IPS-15b (cell line): ENCODE measurements around the gene KRT16.
A peak's percentile ranks its signal among the peaks of the same experiment; 100 is the strongest.
"Not testable (repeated sequence)": the region's sequence is repeated elsewhere in the genome, so short reads cannot be mapped to it uniquely, and the experiment has no call there.

Experiments used
- H3K27me3 ChIP-seq: one replicate; pipeline ENCODE4 v1.6.1; 2013; ENCODE audit warnings: low read length; ENCODE audit not compliant: control insufficient read depth, insufficient read depth
- H3K36me3 ChIP-seq: one replicate; pipeline ENCODE4 v1.6.1; 2013; ENCODE audit warnings: low read length; ENCODE audit not compliant: control insufficient read depth, insufficient read depth
- H3K4me1 ChIP-seq: one replicate; pipeline ENCODE4 v1.6.1; 2013; ENCODE audit warnings: mild to moderate bottlenecking, low read length; ENCODE audit not compliant: control insufficient read depth, insufficient read depth
- H3K4me3 ChIP-seq: one replicate; pipeline ENCODE4 v1.5.1; 2013; ENCODE audit warnings: low read depth, low read length
- H3K9ac ChIP-seq: one replicate; pipeline ENCODE4 v1.6.1; 2013; ENCODE audit warnings: low read depth, mild to moderate bottlenecking, low read length
- H3K9me3 ChIP-seq: one replicate; pipeline ENCODE4 v1.6.1; 2013; ENCODE audit warnings: mild to moderate bottlenecking, low read length; ENCODE audit not compliant: control insufficient read depth, insufficient read depth

KRT16 gene

GRCh38 chr17:41612376-41613160, at the start of gene KRT16:
Gene KRT16 (minus strand): TSS chr17:41612767. CDS start chr17:41612688, 79 bp downstream.
- not testable (repeated sequence) for H3K4me1 ChIP-seq, H3K27me3 ChIP-seq, H3K9me3 ChIP-seq, H3K4me3 ChIP-seq, H3K36me3 ChIP-seq, H3K9ac ChIP-seq

GRCh38 chr17:41660221-41660711, 47.7 kb upstream of the KRT16 start:
- H3K36me3 ChIP-seq = no peaks in the 10 kb centered on the region
- peaks cover 8% of the 10 kb centered on the region for H3K27me3 ChIP-seq
- no peak overlapping the region for H3K4me3 ChIP-seq
- no peaks in the 10 kb centered on the region for H3K9me3 ChIP-seq
- peaks cover 2% of the 10 kb centered on the region for H3K4me1 ChIP-seq
- no peak overlapping the region for H3K9ac ChIP-seq

- Histone ChIP-seq H3K9me3 (no peaks in the 10 kb centered on the region), H3K9ac (no peak overlapping the region), H3K36me3 (no peaks in the 10 kb centered on the region), H3K4me3 (no peak overlapping the region), H3K27me3 (peaks cover 8% of the 10 kb centered on the region), H3K4me1 (no peaks in the 10 kb centered on the region)
Observed at GRCh38 chr17:41659427-41660212, 47.1 kb upstream of the KRT16 start.

DNA sequence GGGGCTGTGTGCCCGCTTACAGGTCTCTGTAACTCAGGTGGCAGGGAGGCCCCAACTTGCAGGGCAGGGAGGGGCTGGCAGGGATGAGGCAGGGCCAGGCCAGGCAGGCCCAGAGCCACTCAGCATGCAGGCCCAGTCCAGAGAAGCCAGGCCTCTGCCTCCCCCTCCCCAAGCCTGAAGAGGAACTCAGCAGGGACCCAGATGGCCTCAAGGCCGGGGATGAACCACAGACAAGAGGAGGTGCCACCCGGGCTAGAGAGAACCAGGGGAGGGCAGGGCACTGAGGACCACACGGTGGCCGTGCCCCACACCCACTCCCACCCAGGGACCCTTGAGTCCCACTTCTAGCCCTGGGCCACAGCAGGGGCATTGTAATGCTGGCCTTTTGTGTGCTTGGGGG, 46.3 kb upstream of the KRT16 start:
- peaks cover 8% of the 10 kb centered on the region for H3K27me3 ChIP-seq
- H3K4me1 ChIP-seq = no peaks in the 10 kb centered on the region
- no peak overlapping the region for H3K4me3 ChIP-seq
- no peak overlapping the region for H3K9ac ChIP-seq
- no peaks in the 10 kb centered on the region for H3K9me3 ChIP-seq
- H3K36me3 ChIP-seq = no peaks in the 10 kb centered on the region

DNA sequence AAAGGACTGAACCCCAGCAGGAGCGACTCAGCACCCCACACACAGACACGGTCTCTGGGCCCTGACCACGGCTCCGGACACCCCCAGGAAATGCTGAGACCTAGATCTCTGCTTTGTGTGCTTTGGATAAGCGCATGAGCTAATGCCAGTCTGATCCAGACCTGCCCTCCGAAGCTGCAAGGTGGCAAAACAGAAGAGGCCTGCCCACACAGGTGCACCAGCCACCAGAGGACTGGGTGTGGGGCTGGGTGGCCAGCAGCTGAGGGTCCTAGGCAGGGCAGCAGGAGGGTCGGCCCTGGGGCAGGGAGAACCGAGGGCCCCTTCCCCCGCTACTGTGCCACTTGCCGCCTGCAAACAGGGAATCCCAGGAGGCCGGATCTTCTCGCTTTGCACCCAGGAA, 45.4 kb upstream of the KRT16 start:
- H3K4me3 ChIP-seq = no peak overlapping the region
- H3K9ac ChIP-seq = no peak overlapping the region
- no peaks in the 10 kb centered on the region for H3K9me3 ChIP-seq
- no peaks in the 10 kb centered on the region for H3K27me3 ChIP-seq
- no peaks in the 10 kb centered on the region for H3K4me1 ChIP-seq
- no peaks in the 10 kb centered on the region for H3K36me3 ChIP-seq

DNA sequence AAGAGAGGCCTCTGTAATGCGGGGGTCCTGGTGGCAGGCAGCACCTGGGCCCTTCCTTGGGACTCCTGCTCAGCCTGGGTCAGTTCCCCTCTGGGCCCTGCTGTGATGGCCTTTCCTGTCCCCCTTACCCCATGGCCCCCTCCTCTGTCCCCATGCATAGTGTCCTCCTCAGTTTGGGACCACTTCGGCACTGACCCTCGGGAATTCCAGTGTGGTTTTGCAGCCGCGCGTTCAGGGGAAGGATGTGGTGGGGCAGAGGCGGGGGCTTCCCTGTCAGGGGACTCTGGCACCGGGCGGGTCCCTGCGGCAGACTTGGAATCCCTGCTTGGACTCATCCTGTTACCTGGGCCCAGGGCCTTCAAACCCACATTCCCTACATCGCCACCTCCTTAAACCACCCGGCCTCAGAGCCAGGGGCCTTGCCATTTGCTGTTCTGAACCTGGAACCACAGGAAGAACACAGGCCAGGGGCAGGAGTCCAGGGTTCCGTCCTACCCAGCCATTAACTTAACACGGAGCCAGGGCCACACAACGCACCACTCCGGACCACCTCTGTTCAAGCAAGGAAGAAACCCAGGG, 44.7 kb upstream of the KRT16 start:
- Histone ChIP-seq H3K9me3 (no peaks in the 10 kb centered on the region), H3K9ac (no peak overlapping the region), H3K36me3 (no peaks in the 10 kb centered on the region), H3K27me3 (no peaks in the 10 kb centered on the region), H3K4me3 (no peak overlapping the region), H3K4me1 (no peaks in the 10 kb centered on the region)

DNA sequence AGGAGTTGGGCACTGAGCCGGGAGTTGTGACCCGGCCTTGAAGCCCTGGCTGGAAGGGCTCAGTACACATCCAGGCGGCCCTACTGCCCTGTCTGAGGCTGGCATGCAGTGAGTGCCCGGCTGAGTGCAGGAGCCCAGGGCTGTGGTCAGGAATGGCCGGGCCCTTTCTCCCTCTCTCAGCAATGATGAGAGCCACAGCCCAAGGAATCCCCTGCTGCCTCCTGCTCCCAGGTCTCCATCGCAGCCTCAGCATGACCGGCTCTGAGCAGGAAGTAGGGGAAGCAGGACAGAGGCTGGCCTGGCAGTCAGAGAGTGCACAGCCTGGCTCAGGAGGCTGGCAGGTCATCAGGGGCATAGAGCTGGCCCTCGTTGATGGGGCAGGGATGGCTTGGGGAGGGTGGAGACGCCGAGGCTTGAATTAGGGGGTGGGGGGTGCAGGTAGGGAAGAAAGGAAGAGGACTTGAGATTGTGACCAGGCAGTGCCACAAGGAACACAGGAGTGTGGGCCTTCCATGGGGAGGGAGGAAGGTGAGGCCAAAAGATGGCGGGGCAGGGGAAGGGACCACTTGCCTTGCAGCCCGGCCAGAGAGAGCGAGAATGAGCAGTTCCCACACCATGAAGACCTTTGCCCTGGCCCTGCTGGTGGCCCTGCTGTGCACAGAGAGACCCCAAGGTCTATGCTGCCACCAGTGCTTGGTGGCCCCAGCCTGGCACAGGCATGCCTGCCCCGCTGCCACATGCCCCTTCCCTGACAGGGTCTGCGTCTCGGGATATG, 43.9 kb upstream of the KRT16 start:
- no peaks in the 10 kb centered on the region for H3K27me3 ChIP-seq
- no peaks in the 10 kb centered on the region for H3K4me1 ChIP-seq
- no peaks in the 10 kb centered on the region for H3K36me3 ChIP-seq
- H3K9ac ChIP-seq = no peak overlapping the region
- H3K4me3 ChIP-seq = no peak overlapping the region
- H3K9me3 ChIP-seq = no peaks in the 10 kb centered on the region

GRCh38 chr17:41655611-41656111, 43.1 kb upstream of the KRT16 start:
- Histone ChIP-seq H3K27me3 (no peaks in the 10 kb centered on the region), H3K4me1 (no peaks in the 10 kb centered on the region), H3K4me3 (no peak overlapping the region)

GRCh38 chr17:41654678-41655607, 42.4 kb upstream of the KRT16 start:
- Histone ChIP-seq H3K4me3 (no peak overlapping the region), H3K27me3 (no peaks in the 10 kb centered on the region), H3K9me3 (no peaks in the 10 kb centered on the region), H3K9ac (peak overlapping the region; percentile 54), H3K4me1 (no peaks in the 10 kb centered on the region), H3K36me3 (no peaks in the 10 kb centered on the region)

More at GRCh38 chr17:41655611-41656111, 43.1 kb upstream of the KRT16 start:
- H3K9ac ChIP-seq = peak overlapping the region; percentile 47
- no peaks in the 10 kb centered on the region for H3K9me3 ChIP-seq
- H3K36me3 ChIP-seq = no peaks in the 10 kb centered on the region

GRCh38 chr17:41653892-41654677, 41.5 kb upstream of the KRT16 start:
- Histone ChIP-seq H3K9ac (peak overlapping the region; percentile 54), H3K9me3 (no peaks in the 10 kb centered on the region), H3K36me3 (no peaks in the 10 kb centered on the region), H3K27me3 (no peaks in the 10 kb centered on the region), H3K4me3 (no peak overlapping the region), H3K4me1 (no peaks in the 10 kb centered on the region)
